GM10847 (cell line): ENCODE measurements around the gene MARK2.
A peak's percentile ranks its signal among the peaks of the same experiment; 100 is the strongest.

Source experiments
- POLR2A ChIP-seq: IDR thresholded peaks from 2 replicates; pipeline ENCODE4 v1.6.1; 2011; ENCODE audit not compliant: insufficient read length; ENCODE audit errors: extremely low read depth

The MARK2 gene

DNA sequence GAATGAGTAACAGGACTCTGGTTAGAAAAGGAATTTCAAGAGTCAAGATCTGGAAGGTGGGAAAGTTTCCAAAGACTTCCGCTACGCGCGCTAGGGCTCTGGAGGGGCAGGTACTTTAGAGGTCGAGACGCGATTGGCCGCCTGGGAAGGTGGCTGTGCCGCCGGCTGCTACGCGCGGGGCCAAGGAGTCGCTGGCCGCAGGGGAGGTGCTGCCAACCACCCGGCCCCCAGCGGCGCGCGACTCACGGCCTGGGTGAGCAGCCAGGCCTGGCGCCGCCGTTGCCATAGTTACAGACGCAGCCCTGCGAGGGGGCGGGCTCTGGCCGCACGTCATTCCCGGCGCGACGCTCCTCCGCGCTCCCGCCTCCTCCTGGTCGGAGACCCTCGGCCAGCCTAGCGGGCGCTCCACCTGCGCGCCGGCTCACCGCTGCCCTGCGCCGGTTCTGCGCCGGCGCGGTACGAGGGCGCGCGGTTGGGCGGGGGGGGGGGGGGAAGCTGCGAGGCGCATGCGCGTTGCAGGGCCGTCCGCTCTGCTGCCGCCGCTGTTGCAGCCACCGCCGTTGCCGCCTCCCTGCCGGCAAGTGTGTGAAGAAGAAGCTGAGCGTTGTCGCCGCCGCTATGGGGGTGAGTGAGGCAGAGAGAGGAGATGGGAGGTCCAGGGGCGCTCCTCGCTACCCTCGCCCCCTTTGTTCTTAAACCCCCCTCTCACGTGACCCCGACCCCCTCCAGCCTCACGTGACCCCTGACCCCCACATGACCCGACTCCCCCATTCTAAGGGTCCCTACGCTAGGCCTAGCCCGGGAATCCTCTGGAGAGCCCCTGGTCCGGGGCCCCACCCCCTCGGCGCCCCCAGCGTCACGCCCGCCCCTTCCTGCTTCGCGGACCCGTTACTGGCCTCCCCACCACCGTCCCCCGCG, 99.8 kb downstream of the MARK2 start, which contains the start of gene NAA40:
Gene NAA40 (plus strand): TSS at position 524 of the 918 bp plus-strand sequence. CDS start 95 bp downstream, at position 619.
- peak; percentile 47 for TF ChIP-seq POLR2A

DNA sequence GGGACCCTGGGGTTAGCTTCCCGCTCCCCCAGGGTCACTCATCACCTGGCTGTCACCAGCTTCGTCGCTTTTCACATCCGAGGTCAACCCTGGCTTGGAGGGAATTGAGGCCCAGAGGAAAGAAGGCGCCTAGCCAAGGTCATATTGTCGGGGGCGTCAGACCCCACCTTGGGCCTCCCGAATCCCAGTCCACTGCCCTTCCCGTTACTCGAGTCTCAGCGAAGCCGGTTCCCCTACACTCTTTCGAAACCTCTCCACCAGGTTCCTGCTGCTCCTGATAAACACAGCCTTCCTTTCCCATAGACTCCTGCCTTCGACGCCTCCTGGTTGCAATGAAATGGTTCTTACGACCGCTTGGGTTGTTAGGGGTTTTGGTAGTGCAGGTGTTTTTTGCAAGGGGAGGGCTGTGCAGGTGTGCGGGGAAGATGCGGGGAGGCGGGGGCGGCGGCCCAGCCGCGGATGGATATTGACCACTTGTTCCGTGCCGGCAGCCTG, 100.5 kb downstream of the MARK2 start:
- no peak for TF ChIP-seq POLR2A

DNA sequence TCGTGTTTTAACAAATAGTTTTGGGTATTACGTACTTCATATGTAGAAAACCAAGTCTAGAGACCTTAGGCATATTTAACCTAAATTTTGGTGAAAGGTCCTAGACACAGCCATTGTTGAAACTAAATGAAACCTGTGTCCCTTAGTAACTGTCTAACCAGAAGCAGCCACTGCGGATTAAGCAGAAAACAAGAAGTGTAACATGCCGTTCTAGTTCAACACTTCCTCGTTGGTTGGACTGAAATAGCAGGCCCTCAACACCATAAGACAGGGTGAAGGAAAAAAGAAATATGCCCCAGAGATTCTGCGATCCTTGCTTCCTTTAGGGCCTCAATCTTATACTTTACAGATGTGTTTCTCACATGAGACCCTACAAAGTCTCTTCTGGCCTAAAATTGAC, 101.9 kb downstream of the MARK2 start:
- TF ChIP-seq POLR2A: no peak

GRCh38 chr11:63941901-63942300, 103.0 kb downstream of the MARK2 start:
- no peak for TF ChIP-seq POLR2A

DNA sequence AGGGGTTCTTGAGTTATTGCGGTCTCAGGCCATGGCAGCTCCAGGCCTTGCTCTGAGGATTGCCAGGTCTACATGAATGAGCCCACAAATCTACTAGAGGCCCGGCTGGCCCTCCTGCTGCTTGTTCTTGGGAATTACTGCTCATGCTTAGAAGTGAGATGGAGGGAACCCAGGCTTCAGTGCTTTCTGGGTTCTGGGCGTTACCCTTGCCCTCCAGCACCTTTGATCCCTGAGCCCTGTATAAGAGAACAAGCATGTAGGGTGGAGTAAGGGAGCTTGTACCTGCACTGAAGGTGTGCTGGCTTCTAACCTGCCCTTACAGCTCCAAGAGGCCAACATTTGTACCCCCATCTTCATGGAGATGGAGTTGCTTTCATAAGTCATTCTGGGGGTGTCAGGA, 103.9 kb downstream of the MARK2 start:
- TF ChIP-seq POLR2A: no peak

DNA sequence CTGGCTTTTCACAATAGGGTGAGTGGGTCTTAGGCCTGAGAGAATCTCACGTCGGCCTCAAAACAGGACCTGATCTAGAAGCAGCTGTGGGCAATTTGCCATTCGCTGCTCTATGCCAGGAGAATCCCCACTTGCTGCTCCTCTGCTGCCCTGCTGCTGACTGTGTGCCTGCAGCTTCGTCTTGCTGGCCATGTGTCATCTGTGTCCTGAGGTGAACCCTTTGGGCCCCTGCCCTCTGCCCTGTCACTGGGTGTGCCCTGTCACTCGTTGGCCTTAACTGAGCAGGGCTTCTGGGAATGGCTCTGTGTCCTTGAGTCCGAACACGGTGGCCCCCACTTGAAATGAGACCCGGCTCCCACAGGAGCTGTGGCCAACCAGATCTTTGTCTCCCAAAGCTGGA, 106.1 kb downstream of the MARK2 start:
- no peak for TF ChIP-seq POLR2A

GRCh38 chr11:63945477-63946163, 106.7 kb downstream of the MARK2 start:
- TF ChIP-seq POLR2A: no peak

DNA sequence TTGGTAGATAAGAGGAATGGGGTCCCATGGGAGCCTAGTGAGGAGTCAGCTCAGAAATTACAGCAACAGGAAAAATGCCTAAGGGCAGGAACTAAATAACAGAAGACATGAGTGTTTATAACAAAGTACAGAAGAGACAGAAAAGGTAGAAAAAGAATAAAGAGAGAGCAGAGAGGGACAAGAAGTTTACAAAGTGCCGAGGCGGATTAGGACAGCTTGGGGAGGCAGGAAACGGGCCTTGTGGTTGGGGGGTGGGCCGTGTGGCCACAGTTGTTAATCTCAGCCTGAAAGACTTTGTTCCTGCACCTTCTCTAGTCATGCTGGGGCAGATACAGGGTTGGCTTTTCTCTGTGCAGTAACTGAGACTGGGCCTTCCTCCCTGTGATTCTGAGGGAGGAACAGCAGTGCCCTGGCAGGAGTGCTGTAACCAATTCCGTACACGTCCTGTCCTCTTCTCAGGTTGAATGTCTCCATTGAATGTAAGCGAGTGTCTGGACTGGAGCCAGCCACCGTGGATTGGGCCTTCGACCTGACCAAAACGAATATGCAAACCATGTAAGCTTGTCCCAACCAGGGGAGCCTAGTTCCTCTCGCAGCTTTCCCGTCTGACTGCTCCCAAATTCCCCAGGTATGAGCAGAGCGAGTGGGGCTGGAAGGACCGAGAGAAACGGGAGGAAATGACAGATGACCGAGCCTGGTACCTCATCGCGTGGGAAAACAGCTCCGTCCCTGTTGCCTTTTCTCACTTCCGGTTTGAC, 113.0 kb downstream of the MARK2 start:
- TF ChIP-seq POLR2A: no peak

DNA sequence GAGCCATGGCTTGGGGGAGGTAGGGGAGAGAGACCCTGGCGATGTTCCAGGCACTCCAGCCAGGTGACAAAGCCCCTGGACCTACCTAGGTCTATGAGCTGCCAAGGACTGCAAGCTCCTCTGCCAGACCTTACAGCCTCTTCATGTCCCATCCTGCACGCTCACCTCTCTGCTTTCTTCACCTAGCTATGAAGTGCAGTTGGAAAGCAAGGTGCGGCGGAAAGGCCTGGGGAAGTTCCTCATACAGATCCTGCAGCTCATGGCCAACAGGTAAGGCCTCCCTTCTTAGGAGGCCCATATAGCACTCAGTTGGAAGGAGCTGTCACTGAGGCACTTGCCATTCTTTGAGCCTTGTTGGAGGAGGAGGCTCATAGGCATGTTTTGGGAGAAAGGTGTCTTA, 113.7 kb downstream of the MARK2 start:
- TF ChIP-seq POLR2A: no peak

- no peak for TF ChIP-seq POLR2A
Observed at GRCh38 chr11:63958008-63958407, 119.1 kb downstream of the MARK2 start.
